ENCODE measurements around the gene RAD23B. TPM values are rescaled to one million over a fixed set of nuclear protein-coding genes. Genes with fewer than 3 reads are reported as not detected.

Gene RAD23B
- total RNA-seq, 1 donor from 2014 or later, result 91.8 TPM

GRCh38 chr9:107351382-107352045 is 68.4 kb downstream of the RAD23B start:
- DNase-seq (no peak), ATAC-seq (ENCODE audit: poor library complexity) (no peak)
- intact Hi-C loops (cut with DNase I), result no loop called here

GRCh38 chr9:107355394-107355793 is 72.3 kb downstream of the RAD23B start:
- intact Hi-C loops (cut with DNase I), result no loop called here
- no peak for ATAC-seq (ENCODE audit: poor library complexity)
- no peak for DNase-seq

DNA sequence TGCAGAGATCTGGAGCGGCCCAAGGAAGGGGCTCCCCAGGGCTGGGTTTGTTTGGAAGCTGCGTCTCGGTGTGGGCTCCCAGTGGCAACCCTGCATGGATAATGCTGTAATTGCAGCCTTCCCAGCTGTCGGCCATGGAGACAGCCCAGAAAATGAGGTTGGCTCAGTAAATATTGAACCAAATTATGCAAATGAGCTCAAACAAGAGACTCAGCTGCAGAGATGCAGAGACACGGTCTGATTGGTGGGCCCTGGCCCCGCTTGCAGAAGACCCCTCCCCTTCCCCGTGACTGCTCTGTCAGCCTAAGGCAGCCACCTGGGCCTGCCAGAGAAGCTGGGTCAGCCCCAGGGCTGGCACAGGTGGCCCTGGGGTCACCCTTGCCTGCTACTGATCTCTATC is 75.9 kb downstream of the RAD23B start:
- intact Hi-C loops (cut with DNase I), result no loop called here
- DNase-seq, result no peak
- ATAC-seq (ENCODE audit: poor library complexity), result no peak

DNA sequence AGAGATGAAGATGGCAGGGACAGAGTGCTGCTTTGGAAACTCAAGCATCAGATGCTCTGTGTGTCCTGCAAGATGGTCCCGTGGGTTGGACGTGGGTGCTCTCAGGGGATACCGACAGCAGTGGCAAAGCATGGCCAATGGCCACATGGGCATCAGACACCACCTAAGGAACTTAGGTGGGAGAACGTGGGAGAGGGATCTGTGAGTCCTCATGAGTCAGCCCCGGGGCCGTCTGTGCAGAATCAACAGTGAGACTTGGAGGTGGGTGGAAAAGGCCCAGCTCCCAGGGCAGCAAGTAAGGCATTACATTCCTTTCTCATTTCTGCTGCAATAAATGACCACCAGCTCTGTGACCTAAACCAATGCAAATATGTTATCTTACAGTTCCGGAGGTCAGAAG is 77.0 kb downstream of the RAD23B start:
- intact Hi-C loops (cut with DNase I), result no loop called here
- DNase-seq (no peak), ATAC-seq (ENCODE audit: poor library complexity) (no peak)

GRCh38 chr9:107361816-107362215 is 78.7 kb downstream of the RAD23B start:
- intact Hi-C loops (cut with DNase I), result no loop called here
- ATAC-seq (ENCODE audit: poor library complexity), result no peak
- DNase-seq, result no peak

DNA sequence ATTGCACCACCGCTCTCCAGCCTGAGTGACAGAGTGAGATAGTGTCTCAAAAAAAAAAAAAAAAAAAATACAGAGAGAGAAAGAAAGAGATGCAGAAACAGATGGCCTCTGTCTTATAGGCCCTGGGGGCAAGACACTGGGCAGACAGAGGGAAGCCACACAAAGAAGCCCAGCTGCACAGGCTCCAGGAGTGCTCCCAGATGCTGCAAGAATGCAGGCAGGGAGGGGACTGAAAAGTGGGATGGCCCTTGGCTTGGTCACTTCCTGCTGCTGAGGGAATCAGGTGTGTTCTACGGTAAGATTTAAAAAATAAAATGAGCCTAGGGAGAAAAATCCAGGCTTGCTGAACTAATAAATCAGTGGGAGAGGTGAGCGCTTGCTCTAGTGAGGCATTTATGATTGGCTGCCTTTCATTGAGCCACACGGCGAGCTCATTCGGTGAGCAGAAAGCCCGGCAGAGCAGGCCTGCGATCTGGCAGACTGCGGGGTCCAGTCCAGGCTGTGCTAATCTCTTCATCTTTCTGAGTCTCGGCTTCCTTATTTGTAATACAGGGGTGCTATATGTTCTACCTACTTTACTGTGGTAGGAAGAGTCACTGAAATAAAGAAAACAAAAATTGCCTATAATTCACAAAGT is 80.6 kb downstream of the RAD23B start:
- DNase-seq (no peak), ATAC-seq (ENCODE audit: poor library complexity) (no peak)

GRCh38 chr9:107367727-107368502 is 84.8 kb downstream of the RAD23B start:
- ATAC-seq (ENCODE audit: poor library complexity) (no peak), DNase-seq (no peak)
- intact Hi-C loops (cut with DNase I), result no loop called here

More for the DNA sequence above, 80.6 kb downstream of the RAD23B start:
- intact Hi-C loops (cut with DNase I), result no loop called here

DNA sequence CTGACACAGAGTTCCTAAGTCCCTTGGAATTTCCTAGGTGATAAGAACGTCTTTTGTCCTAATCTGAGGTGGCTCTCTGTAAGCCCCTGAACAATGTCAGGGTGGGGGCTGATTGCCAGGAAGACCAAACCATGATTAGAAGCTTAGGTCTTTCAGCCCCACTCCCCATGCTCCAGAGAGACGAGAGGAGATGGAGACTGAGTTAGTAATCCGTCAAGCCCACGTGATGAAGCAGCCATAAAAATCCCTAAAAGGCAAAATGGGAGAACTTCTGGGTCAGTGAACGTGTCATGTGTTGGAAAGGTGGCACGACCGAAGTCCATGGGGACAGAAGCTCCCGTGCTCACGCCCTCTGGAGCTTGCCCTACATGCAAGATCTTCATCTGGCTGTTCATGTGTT is 85.6 kb downstream of the RAD23B start:
- no peak for DNase-seq
- no peak for ATAC-seq (ENCODE audit: poor library complexity)
- intact Hi-C loops (cut with DNase I), result no loop called here

DNA sequence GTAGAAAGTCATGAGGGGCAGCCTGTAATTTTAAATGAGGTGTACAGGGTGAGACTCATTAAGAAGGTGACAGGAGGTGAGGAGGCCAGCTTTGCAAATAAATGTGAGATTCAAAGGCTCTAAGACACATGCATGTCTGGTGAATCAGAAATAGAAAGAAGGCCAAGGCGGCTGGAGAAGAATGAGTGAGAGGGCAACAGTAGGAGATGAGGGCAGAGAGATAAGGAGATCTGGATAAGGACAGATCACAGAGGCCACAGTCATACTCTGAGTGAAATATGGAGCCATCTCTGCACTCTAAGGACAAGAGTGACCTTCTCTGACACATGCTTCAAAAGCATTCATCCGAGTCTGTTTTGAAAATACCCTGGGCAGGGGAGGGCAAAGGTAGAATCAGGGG is 90.7 kb downstream of the RAD23B start:
- DNase-seq (no peak), ATAC-seq (ENCODE audit: poor library complexity) (no peak)
- intact Hi-C loops (cut with DNase I), result no loop called here

DNA sequence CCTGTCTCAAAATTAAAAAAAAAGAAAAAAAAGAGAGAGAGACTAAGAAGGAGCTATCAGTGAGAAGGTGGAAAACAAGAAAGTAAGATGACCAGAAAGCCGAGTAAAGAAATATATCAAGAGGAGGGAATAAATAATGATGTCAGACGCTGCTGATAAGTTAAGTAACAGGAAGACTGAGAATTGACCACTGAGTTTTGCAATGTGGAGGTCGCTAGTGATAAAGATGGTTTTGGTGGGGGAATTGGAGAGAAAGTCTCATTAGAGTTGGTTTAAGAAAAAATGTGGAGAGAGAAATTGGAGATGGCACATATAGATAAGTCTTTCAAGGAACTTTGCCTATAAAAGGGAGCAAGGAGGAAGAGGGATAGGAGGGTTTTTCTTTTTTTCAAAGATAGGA is 91.9 kb downstream of the RAD23B start:
- intact Hi-C loops (cut with DNase I), result no loop called here
- no peak for DNase-seq
- no peak for ATAC-seq (ENCODE audit: poor library complexity)

GRCh38 chr9:107375651-107376369 is 92.7 kb downstream of the RAD23B start:
- intact Hi-C loops (cut with DNase I), result no loop called here
- no peak for ATAC-seq (ENCODE audit: poor library complexity)
- no peak for DNase-seq

- DNase-seq (no peak), ATAC-seq (ENCODE audit: poor library complexity) (no peak)
- intact Hi-C loops (cut with DNase I), result no loop called here
Measured at GRCh38 chr9:107378006-107378405, 94.9 kb downstream of the RAD23B start.

Other genes with a start within 250 kb of the RAD23B start
- gene KLF4, start 206.5 kb downstream of the RAD23B start, total RNA-seq, result 32.4 TPM

Data from Right ventricle myocardium superior (tissue), 1 donor.